NOMO-1 treated with DMSO at 0.1 percent for 48 hours (cell line): ENCODE measurements around the gene GMIP.

ENCODE experiments used
- DNase-seq: peaks from one replicate; lab custom pipeline; 2025; ENCODE audit not compliant: unreplicated experiment; lab: John Stamatoyannopoulos, UW

GMIP gene

GRCh38 chr19:19636573-19637185, 6.8 kb downstream of the GMIP start:
- no peak for DNase-seq

- DNase-seq: no peak
Observed at GRCh38 chr19:19635313-19635702, 8.1 kb downstream of the GMIP start.

GRCh38 chr19:19634516-19635312, 8.7 kb downstream of the GMIP start:
- no peak for DNase-seq

GRCh38 chr19:19633711-19634515, 9.5 kb downstream of the GMIP start:
- no peak for DNase-seq

GRCh38 chr19:19632661-19633060, 10.8 kb downstream of the GMIP start:
- no peak for DNase-seq

- no peak for DNase-seq
Observed at GRCh38 chr19:19631346-19631745, 12.1 kb downstream of the GMIP start.

GRCh38 chr19:19630426-19630825, 13.0 kb downstream of the GMIP start:
- no peak for DNase-seq

GRCh38 chr19:19630062-19630414, 13.4 kb downstream of the GMIP start:
- no peak for DNase-seq

GRCh38 chr19:19628501-19629134, 14.8 kb downstream of the GMIP start:
- peak; percentile 37 for DNase-seq

- peak; percentile 10 for DNase-seq
Observed at GRCh38 chr19:19627621-19628500, 15.6 kb downstream of the GMIP start, which contains the start of gene LPAR2. TSS of gene LPAR2 (minus strand) at chr19:19628220. CDS start at chr19:19627275, 945 bp downstream.

GRCh38 chr19:19626516-19627472, 16.7 kb downstream of the GMIP start:
- DNase-seq: no peak

GRCh38 chr19:19624032-19624570, 19.4 kb downstream of the GMIP start:
- no peak for DNase-seq

- DNase-seq: no peak
Observed at GRCh38 chr19:19623383-19623782, 20.1 kb downstream of the GMIP start.

GRCh38 chr19:19619849-19620210, 23.6 kb downstream of the GMIP start:
- no peak for DNase-seq

GRCh38 chr19:19619181-19619848, 24.1 kb downstream of the GMIP start:
- no peak for DNase-seq

GRCh38 chr19:19618219-19619051, 25.0 kb downstream of the GMIP start, which contains the start of gene PBX4:
TSS of gene PBX4 (minus strand) at chr19:19618687. CDS start at chr19:19618629, 58 bp downstream.
- peak; percentile 99 for DNase-seq

GRCh38 chr19:19615086-19615485, 28.4 kb downstream of the GMIP start:
- no peak for DNase-seq
